Middle frontal gyrus (tissue), 1 donor: ENCODE results near the gene IRAK2.
"Not testable (repeated sequence)": the region's sequence is repeated elsewhere in the genome, so short reads cannot be mapped to it uniquely, and the experiment has no call there.

Source experiments
- DNase-seq: peaks from one replicate; pipeline ENCODE4 v3.0.0-alpha.2; 2015; ENCODE audit warnings: low spot score; ENCODE audit errors: extremely low spot score

The IRAK2 gene

GRCh38 chr3:10248984-10249748 is 84.4 kb downstream of the IRAK2 start:
- DNase-seq, result no peak

DNA sequence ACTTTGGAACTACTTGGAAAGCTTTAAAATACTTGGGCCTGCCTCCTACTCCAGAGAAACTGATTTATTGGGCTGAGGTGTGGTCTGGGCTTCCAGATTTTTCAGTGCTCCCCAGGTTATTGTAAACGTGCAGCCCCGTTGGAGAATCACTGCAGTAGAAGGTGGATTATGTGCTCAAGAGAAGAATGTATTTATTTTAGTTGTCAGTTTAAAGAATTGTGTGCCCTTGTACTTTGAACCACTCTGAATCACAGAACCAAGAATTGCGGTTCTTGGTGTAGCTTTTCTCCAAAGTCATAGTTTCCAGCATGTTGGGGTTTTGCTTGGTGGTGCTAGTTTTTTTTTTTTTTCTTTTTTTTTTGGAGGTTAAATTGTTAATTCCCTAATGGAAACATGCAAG is 85.1 kb downstream of the IRAK2 start:
- DNase-seq, result no peak

- no peak for DNase-seq
Observed at GRCh38 chr3:10251006-10251405, 86.3 kb downstream of the IRAK2 start.

GRCh38 chr3:10253731-10254130 is 89.0 kb downstream of the IRAK2 start:
- no peak for DNase-seq

DNA sequence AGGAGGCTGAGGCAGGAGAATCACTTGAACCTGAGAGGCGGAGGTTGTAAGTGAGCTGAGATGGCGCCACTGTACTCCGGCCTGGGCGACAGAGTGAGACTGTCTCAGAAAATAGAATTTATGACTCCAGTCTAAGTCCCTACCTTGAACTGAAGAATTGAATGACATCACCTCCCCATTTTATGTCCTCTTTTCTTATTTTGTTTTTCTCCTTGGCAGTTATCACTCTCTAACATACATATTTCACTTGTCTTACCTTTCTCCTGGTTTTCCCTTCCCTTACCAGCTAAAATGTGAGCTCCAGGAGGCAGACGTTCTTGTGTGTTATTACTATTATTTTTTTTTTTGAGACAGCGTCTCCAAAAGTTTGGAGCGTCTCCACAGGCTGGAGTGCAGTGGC is 91.1 kb downstream of the IRAK2 start:
- no peak for DNase-seq

DNA sequence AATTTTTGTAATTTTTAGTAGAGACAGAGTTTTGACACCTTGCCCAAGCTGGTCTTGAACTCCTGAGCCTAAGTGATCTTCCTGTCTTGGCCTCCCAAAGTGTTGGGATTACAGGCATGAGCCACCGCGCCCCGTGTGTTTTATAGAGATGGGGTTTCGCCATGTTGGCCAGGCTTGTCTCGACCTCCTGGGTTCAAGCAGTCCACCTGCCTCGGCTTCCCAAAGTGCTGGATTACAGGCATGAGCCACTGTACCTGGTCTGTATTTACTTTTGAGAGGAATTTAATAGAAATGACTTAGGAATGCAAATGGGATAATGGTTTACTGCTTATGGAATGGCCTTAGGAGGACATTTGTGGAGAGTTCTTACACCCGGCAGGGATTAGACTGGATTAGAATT is 94.3 kb downstream of the IRAK2 start:
- DNase-seq, result no peak

GRCh38 chr3:10259798-10260197 is 95.1 kb downstream of the IRAK2 start:
- no peak for DNase-seq

- DNase-seq, result no peak
Observed at GRCh38 chr3:10260211-10260701, 95.5 kb downstream of the IRAK2 start.

GRCh38 chr3:10262027-10262426 is 97.3 kb downstream of the IRAK2 start:
- no peak for DNase-seq

DNA sequence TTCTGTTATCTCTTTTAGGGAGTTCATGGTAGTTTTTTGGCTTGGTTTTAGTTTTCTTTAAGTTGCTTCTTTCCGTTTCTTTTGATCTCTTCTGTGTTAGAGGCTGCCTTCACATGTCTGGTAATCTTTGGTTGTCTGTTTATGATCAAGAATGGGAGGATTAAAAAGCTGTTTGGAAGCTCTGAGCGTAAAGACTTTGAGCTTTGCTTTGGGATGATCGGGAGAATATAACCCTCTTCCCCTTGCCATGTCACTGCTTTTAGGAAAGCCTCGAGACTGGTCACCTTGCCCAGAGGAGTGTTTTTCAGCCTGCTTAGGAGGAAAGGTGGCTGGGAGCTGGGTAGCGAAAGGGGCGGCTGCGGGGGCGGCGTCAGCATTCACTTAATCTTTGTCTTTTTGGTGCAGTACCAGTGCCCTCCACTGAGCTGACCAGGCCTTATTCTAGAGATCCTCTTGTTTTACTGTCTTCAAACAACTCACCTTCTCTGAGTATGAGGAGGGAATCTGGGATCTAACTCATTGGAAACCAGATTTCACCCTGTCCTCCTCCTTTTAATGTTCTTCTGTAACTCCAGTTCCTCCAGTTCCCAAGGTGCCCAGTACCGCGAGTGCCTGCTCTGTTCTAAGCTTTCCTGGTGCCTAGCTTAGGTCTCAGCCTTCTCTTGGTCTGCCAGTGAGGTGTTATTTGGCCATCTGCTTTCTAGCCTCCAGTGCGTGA is 99.1 kb downstream of the IRAK2 start:
- no peak for DNase-seq

GRCh38 chr3:10265833-10266232 is 101.1 kb downstream of the IRAK2 start:
- DNase-seq, result no peak

- DNase-seq, result not testable (repeated sequence)
Observed at GRCh38 chr3:10266936-10267335, 102.2 kb downstream of the IRAK2 start.

- DNase-seq, result no peak
Observed at GRCh38 chr3:10268116-10268515, 103.4 kb downstream of the IRAK2 start.

- DNase-seq, result no peak
Observed at GRCh38 chr3:10268930-10269329, 104.2 kb downstream of the IRAK2 start.

DNA sequence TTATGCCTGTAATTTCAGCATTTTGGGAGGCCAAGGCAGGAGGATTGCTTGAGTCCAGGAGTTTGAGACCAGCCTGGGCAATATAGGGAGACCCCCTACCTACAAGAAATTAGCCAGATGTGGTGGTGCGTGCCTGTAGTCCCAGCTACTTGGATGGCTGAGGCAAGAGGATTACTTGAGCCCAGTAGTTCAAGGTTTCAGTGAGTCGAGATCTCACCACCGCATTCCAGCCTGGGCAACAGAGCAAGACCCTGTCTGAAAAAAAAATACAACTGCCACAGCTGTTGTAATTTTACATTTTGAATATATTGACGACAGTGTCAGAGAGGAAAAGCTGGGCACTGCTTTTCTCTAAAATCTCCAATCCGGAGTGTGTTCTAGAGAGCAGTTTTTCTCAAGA is 104.7 kb downstream of the IRAK2 start:
- no peak for DNase-seq

DNA sequence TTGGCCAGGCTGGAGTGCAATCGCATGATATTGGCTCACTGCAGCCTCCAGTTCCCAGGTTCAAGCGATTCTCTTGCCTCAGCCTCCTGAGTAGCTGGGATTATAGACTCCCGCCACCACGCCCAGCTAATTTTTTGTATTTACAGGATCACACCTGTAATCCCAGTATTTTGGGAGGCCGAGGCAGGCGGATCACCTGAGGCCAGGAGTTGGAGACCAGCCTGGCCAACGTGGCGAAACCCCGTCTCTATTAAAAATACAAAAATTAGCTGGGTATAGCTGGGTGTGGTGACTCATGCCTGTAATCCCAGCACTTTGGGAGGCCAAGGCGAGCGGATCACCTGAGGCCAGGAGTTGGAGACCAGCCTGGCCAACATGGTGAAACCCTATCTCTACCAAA is 107.8 kb downstream of the IRAK2 start:
- not testable (repeated sequence) for DNase-seq

- no peak for DNase-seq
Observed at GRCh38 chr3:10272977-10273376, 108.3 kb downstream of the IRAK2 start.

- DNase-seq, result no peak
Observed at GRCh38 chr3:10273702-10274305, 109.1 kb downstream of the IRAK2 start.

DNA sequence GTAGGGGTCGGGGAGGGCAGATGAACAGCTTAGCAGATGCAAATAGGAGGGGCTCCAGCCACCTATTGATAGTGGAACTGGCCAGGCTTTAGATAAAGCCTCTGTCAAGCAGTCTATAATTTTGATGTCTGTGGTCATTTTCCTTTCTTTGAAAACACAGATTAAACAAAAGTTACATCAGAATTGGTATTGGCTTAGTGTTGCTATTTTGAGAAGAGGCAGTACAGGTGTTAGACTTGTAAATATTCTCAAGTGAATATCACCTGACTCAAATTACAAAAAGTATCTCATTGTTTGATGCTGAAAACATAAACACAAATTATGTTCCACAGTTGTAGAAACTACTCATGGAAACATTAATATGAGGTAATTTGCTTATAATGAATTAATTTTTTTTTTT is 109.9 kb downstream of the IRAK2 start:
- DNase-seq, result no peak

DNA sequence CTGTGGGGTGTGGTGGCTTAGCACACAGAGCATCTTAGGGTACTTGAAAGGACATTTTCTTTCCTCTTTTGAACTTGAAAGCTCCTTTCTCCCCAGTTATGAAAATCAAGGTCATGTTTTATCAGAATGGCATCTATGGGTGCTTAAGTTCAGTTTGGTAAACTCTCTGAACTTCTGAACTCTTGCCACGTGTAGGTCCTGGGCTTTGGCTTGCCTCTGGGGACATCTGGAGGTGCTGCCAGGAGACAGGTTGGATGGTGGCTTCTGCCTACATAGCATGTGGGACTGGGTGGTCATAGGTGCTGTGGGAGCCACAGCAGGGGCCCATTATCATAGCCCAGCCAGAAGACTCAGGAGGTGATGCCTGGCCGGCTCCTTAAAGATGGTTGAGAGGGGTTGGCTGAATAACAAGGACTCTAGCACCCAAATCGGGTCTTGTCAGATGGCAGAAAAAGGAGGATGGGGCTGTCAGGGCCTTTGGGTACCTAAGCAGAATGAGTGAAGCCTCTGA is 112.5 kb downstream of the IRAK2 start:
- no peak for DNase-seq

DNA sequence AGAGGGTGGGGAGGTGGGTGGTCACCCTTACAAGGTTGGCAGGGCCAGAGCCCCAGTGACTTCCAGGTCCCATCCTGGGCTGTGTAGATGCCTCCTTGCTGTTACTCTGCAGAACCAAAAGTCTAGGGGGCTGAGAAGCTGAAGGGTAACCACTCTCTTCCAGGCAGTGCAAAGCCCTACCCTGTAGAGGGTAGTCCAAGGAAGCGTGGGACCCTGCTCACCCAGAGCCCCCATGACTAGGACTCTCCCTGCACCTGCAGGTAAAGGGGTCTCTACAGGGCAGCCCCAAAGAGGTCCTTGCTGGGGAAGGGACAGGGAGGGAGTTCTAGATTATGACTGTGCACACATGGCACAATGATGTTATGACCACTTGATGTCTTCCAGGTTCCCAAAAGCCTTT is 113.8 kb downstream of the IRAK2 start:
- DNase-seq, result no peak
